ENCODE results near the gene HSD17B3.

Gene HSD17B3

GRCh38 chr9:96293498-96294158 is 8.3 kb downstream of the HSD17B3 start:
- no peaks in the 10 kb centered on the region for H3K27me3 ChIP-seq (ENCODE audit: insufficient read depth, low read length)
- H3K4me3 ChIP-seq (ENCODE audit: low read length), result no peak overlapping the region
- no peaks in the 10 kb centered on the region for H3K36me3 ChIP-seq (ENCODE audit: insufficient read depth, low read length)
- no peaks in the 10 kb centered on the region for H3K9me3 ChIP-seq (ENCODE audit: low read length)
- peaks cover 16% of the 10 kb centered on the region for H3K4me1 ChIP-seq (ENCODE audit: insufficient read depth, low read length)
- no peak overlapping the region for H2AFZ ChIP-seq (ENCODE audit: low read depth, low read length)

GRCh38 chr9:96289392-96289791 is 12.6 kb downstream of the HSD17B3 start:
- Histone ChIP-seq H3K4me1 (ENCODE audit: insufficient read depth, low read length) (peaks cover 16% of the 10 kb centered on the region), H2AFZ (ENCODE audit: low read depth, low read length) (peak overlapping the region; percentile 48), H3K36me3 (ENCODE audit: insufficient read depth, low read length) (no peaks in the 10 kb centered on the region), H3K4me3 (ENCODE audit: low read length) (no peak overlapping the region), H3K27me3 (ENCODE audit: insufficient read depth, low read length) (no peaks in the 10 kb centered on the region), H3K9me3 (ENCODE audit: low read length) (no peaks in the 10 kb centered on the region)

GRCh38 chr9:96281641-96282040 is 20.3 kb downstream of the HSD17B3 start:
- Histone ChIP-seq H3K4me3 (ENCODE audit: low read length) (no peak overlapping the region), H3K27me3 (ENCODE audit: insufficient read depth, low read length) (no peaks in the 10 kb centered on the region), H3K9me3 (ENCODE audit: low read length) (no peaks in the 10 kb centered on the region), H2AFZ (ENCODE audit: low read depth, low read length) (no peak overlapping the region), H3K36me3 (ENCODE audit: insufficient read depth, low read length) (no peaks in the 10 kb centered on the region), H3K4me1 (ENCODE audit: insufficient read depth, low read length) (no peaks in the 10 kb centered on the region)

- H3K4me1 ChIP-seq (ENCODE audit: insufficient read depth, low read length), result no peaks in the 10 kb centered on the region
- no peaks in the 10 kb centered on the region for H3K36me3 ChIP-seq (ENCODE audit: insufficient read depth, low read length)
- H3K4me3 ChIP-seq (ENCODE audit: low read length), result no peak overlapping the region
- no peaks in the 10 kb centered on the region for H3K9me3 ChIP-seq (ENCODE audit: low read length)
- no peaks in the 10 kb centered on the region for H3K27me3 ChIP-seq (ENCODE audit: insufficient read depth, low read length)
- no peak overlapping the region for H2AFZ ChIP-seq (ENCODE audit: low read depth, low read length)
These were observed 22.0 kb downstream of the HSD17B3 start for GRCh38 chr9:96279932-96280331.

- no peaks in the 10 kb centered on the region for H3K36me3 ChIP-seq (ENCODE audit: insufficient read depth, low read length)
- no peaks in the 10 kb centered on the region for H3K4me1 ChIP-seq (ENCODE audit: insufficient read depth, low read length)
- no peak overlapping the region for H2AFZ ChIP-seq (ENCODE audit: low read depth, low read length)
- H3K9me3 ChIP-seq (ENCODE audit: low read length), result peaks cover 2% of the 10 kb centered on the region
- no peaks in the 10 kb centered on the region for H3K27me3 ChIP-seq (ENCODE audit: insufficient read depth, low read length)
- no peak overlapping the region for H3K4me3 ChIP-seq (ENCODE audit: low read length)
These were observed 27.0 kb downstream of the HSD17B3 start for GRCh38 chr9:96274939-96275338.

GRCh38 chr9:96270236-96270744 is 31.7 kb downstream of the HSD17B3 start:
- H3K27me3 ChIP-seq (ENCODE audit: insufficient read depth, low read length), result no peaks in the 10 kb centered on the region
- H3K4me1 ChIP-seq (ENCODE audit: insufficient read depth, low read length), result no peaks in the 10 kb centered on the region
- H2AFZ ChIP-seq (ENCODE audit: low read depth, low read length), result no peak overlapping the region
- H3K4me3 ChIP-seq (ENCODE audit: low read length), result no peak overlapping the region
- H3K9me3 ChIP-seq (ENCODE audit: low read length), result peaks cover 2% of the 10 kb centered on the region
- H3K36me3 ChIP-seq (ENCODE audit: insufficient read depth, low read length), result no peaks in the 10 kb centered on the region

- H3K27me3 ChIP-seq (ENCODE audit: insufficient read depth, low read length), result no peaks in the 10 kb centered on the region
- no peak overlapping the region for H2AFZ ChIP-seq (ENCODE audit: low read depth, low read length)
- no peaks in the 10 kb centered on the region for H3K9me3 ChIP-seq (ENCODE audit: low read length)
- H3K4me1 ChIP-seq (ENCODE audit: insufficient read depth, low read length), result no peaks in the 10 kb centered on the region
- H3K4me3 ChIP-seq (ENCODE audit: low read length), result no peak overlapping the region
- H3K36me3 ChIP-seq (ENCODE audit: insufficient read depth, low read length), result no peaks in the 10 kb centered on the region
These were observed 43.0 kb downstream of the HSD17B3 start for GRCh38 chr9:96258967-96259366.

GRCh38 chr9:96256800-96257199 is 45.2 kb downstream of the HSD17B3 start:
- Histone ChIP-seq H2AFZ (ENCODE audit: low read depth, low read length) (no peak overlapping the region), H3K9me3 (ENCODE audit: low read length) (no peaks in the 10 kb centered on the region), H3K4me3 (ENCODE audit: low read length) (no peak overlapping the region), H3K27me3 (ENCODE audit: insufficient read depth, low read length) (no peaks in the 10 kb centered on the region), H3K36me3 (ENCODE audit: insufficient read depth, low read length) (no peaks in the 10 kb centered on the region), H3K4me1 (ENCODE audit: insufficient read depth, low read length) (peaks cover 8% of the 10 kb centered on the region)

GRCh38 chr9:96255698-96256097 is 46.3 kb downstream of the HSD17B3 start:
- Histone ChIP-seq H3K4me3 (ENCODE audit: low read length) (no peak overlapping the region), H3K4me1 (ENCODE audit: insufficient read depth, low read length) (peaks cover 8% of the 10 kb centered on the region), H2AFZ (ENCODE audit: low read depth, low read length) (no peak overlapping the region), H3K36me3 (ENCODE audit: insufficient read depth, low read length) (no peaks in the 10 kb centered on the region), H3K9me3 (ENCODE audit: low read length) (no peaks in the 10 kb centered on the region), H3K27me3 (ENCODE audit: insufficient read depth, low read length) (no peaks in the 10 kb centered on the region)

- no peaks in the 10 kb centered on the region for H3K36me3 ChIP-seq (ENCODE audit: insufficient read depth, low read length)
- H2AFZ ChIP-seq (ENCODE audit: low read depth, low read length), result no peak overlapping the region
- no peak overlapping the region for H3K4me3 ChIP-seq (ENCODE audit: low read length)
- H3K9me3 ChIP-seq (ENCODE audit: low read length), result no peaks in the 10 kb centered on the region
- no peaks in the 10 kb centered on the region for H3K27me3 ChIP-seq (ENCODE audit: insufficient read depth, low read length)
- peaks cover 8% of the 10 kb centered on the region for H3K4me1 ChIP-seq (ENCODE audit: insufficient read depth, low read length)
These were observed 48.8 kb downstream of the HSD17B3 start for GRCh38 chr9:96253059-96253696.

GRCh38 chr9:96251451-96251850 is 50.5 kb downstream of the HSD17B3 start:
- Histone ChIP-seq H3K4me1 (ENCODE audit: insufficient read depth, low read length) (peaks cover 8% of the 10 kb centered on the region), H2AFZ (ENCODE audit: low read depth, low read length) (no peak overlapping the region), H3K9me3 (ENCODE audit: low read length) (no peaks in the 10 kb centered on the region), H3K36me3 (ENCODE audit: insufficient read depth, low read length) (no peaks in the 10 kb centered on the region), H3K27me3 (ENCODE audit: insufficient read depth, low read length) (no peaks in the 10 kb centered on the region), H3K4me3 (ENCODE audit: low read length) (no peak overlapping the region)

GRCh38 chr9:96249746-96250145 is 52.2 kb downstream of the HSD17B3 start:
- Histone ChIP-seq H3K36me3 (ENCODE audit: insufficient read depth, low read length) (no peaks in the 10 kb centered on the region), H3K27me3 (ENCODE audit: insufficient read depth, low read length) (no peaks in the 10 kb centered on the region), H2AFZ (ENCODE audit: low read depth, low read length) (no peak overlapping the region), H3K4me1 (ENCODE audit: insufficient read depth, low read length) (peaks cover 8% of the 10 kb centered on the region), H3K9me3 (ENCODE audit: low read length) (no peaks in the 10 kb centered on the region), H3K4me3 (ENCODE audit: low read length) (no peak overlapping the region)

GRCh38 chr9:96246267-96246671 is 55.7 kb downstream of the HSD17B3 start:
- H3K36me3 ChIP-seq (ENCODE audit: insufficient read depth, low read length), result no peaks in the 10 kb centered on the region
- H3K27me3 ChIP-seq (ENCODE audit: insufficient read depth, low read length), result no peaks in the 10 kb centered on the region
- H3K4me1 ChIP-seq (ENCODE audit: insufficient read depth, low read length), result peaks cover 8% of the 10 kb centered on the region
- H3K9me3 ChIP-seq (ENCODE audit: low read length), result no peaks in the 10 kb centered on the region
- H2AFZ ChIP-seq (ENCODE audit: low read depth, low read length), result no peak overlapping the region
- H3K4me3 ChIP-seq (ENCODE audit: low read length), result no peak overlapping the region
